Naive B cell (primary cell): ENCODE data around the gene BRPF1. TPM values are rescaled to one million over a fixed set of nuclear protein-coding genes. Genes with fewer than 3 reads are reported as not detected.
A peak's percentile ranks its signal among the peaks of the same experiment; 100 is the strongest.

Experiments
- ATAC-seq, 2 donors: fragments of 150-1000 bp; cut with Tn5 transposase; 2 replicates each; pipeline ENCODE4 v1.10.0; 2021; ENCODE audit warnings: low read depth in 2 of 2, mild to moderate bottlenecking in 2 of 2, moderate library complexity in 2 of 2
- DNase-seq: peaks from one replicate; pipeline ENCODE4 v3.0.0; 2022
- H3K27ac Mint-ChIP-seq, 6 donors: one replicate each; pipeline ENCODE4 v1.8.0; 2020 to 2022; ENCODE audit warnings: mild to moderate bottlenecking in 6 of 6, mixed read lengths in 6 of 6, moderate library complexity in 5 of 6, inconsistent platforms in 2 of 6
- H3K27me3 Mint-ChIP-seq, 3 donors: one replicate each; pipeline ENCODE4 v1.8.0; 2021 to 2022; ENCODE audit warnings: mixed read lengths in 3 of 3, mild to moderate bottlenecking in 1 of 3
- H3K36me3 Mint-ChIP-seq, 2 donors: one replicate each; pipeline ENCODE4 v1.8.0; 2020 to 2022; ENCODE audit warnings: mixed read lengths in 2 of 2, inconsistent platforms in 1 of 2, mild to moderate bottlenecking in 1 of 2
- H3K4me1 Mint-ChIP-seq, 3 donors: one replicate each; pipeline ENCODE4 v1.8.0; 2020 to 2022; ENCODE audit warnings: mixed read lengths in 3 of 3, inconsistent platforms in 1 of 3, mild to moderate bottlenecking in 1 of 3, moderate library complexity in 1 of 3
- H3K4me3 Mint-ChIP-seq, 8 donors: one replicate each; pipeline ENCODE4 v1.8.0; 2020 to 2022; ENCODE audit warnings: mild to moderate bottlenecking in 8 of 8, mixed read lengths in 8 of 8, moderate library complexity in 8 of 8, inconsistent platforms in 2 of 8
- H3K9me3 Mint-ChIP-seq, 7 donors: one replicate each; pipeline ENCODE4 v1.8.0; 2020 to 2022; ENCODE audit warnings: mixed read lengths in 7 of 7, mild to moderate bottlenecking in 5 of 7, inconsistent platforms in 2 of 7, moderate library complexity in 1 of 7
- polyA plus RNA-seq, 6 donors: library from polyadenylated mRNA; unstranded; fragments of 300-500 nt; fragmentation: Illumina TruSeq; gene quantifications; one replicate each; pipeline ENCODE4 v1.2.3, GENCODE V29; 2021; ENCODE audit warnings: low read depth in 6 of 6

The BRPF1 gene
- polyA plus RNA-seq, 6 donors from 2014 or later = 3.0 to 22.0 (median 9.0) TPM

DNA sequence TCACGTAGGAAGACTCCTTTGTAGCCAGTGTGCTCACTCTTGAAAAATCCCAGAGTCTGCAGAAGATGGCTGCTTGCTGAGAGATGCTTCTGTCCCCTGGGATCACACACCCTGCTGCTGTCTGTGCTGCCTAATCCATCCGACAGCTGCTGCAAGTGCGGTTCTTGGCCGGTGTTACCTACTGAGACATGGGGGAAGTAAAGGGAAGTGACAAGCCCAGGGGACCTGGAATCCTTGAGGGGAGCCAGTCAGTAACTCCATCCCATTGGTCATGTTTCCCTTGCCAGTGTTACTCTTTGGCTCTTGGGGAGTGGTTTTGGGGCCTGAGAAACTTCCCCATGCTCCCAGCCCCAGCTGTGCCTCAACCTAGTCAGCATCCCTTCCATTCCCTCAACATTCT, 36.2 kb upstream of the BRPF1 start:
- Mint-ChIP-seq H3K36me3 (peaks cover 31 to 37% of the 10 kb centered on the region in 2 donors), H3K27me3 (no peaks in the 10 kb centered on the region), H3K9me3 (no peaks in the 10 kb centered on the region), H3K4me3 (no peak overlapping the region), H3K4me1 (peaks cover 14 to 28% (median 20%) of the 10 kb centered on the region in 3 donors), H3K27ac (no peak overlapping the region)
- ATAC-seq = no peak
- DNase-seq = no peak

DNA sequence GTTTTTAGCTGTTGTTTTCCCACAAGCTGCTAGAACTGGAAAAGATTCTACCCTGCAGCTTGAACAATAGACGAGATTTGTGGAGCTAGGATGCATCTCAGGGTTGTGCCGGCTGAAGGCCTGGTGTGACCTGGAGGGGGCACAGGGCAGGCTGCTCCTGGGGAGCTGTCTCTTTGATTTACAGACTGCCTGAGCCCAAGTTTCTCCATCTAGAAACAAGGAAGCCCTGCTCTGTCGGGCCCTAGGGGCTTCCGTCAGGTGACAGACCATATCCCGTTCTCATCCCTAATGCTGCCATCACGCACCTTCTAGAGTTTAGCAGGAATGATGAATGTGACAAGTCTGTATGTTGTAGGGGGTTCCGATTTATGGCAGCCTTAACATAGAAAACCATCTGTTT, 35.8 kb upstream of the BRPF1 start:
- no peaks in the 10 kb centered on the region for H3K27me3 Mint-ChIP-seq
- H3K4me3 Mint-ChIP-seq = no peak overlapping the region
- peaks cover 10 to 24% (median 17%) of the 10 kb centered on the region in 3 donors for H3K4me1 Mint-ChIP-seq
- DNase-seq = no peak
- no peaks in the 10 kb centered on the region for H3K9me3 Mint-ChIP-seq
- no peak for ATAC-seq
- peaks cover 32 to 37% of the 10 kb centered on the region in 2 donors for H3K36me3 Mint-ChIP-seq
- no peak overlapping the region for H3K27ac Mint-ChIP-seq

DNA sequence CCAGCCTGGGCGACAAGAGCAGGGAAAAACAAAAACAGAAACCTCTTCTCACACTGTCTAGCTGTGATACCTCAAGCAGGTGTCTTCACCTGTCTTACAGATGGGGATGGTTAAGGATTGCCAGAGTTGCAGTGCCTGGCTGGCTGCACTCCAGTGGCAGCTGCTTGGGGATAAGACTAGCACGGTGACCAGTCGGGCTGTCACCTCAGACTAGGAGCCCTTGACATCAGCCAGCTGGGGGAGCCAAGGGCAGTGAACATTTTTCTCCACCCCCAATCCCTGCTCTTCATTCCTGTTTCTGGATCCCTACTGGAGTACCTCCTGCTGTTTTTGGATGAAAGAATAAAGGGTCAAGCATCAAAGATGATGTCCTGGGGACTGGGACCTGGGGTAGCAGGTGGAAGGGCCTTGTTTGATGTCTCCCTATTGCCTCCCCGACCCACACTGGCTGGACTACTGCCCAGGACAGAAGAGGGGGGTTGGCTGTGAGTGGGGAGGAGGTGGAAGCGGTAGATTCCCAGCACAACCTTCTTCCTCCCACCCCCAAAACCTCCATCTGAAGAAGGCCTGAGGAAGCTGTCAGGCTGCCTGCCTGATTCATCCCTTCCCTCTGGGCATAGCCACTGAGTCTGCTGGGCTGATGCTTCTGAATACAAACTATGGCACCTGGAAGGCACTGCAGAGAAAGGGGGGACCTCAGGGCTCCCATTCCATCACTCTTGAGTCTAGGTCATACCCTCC, 34.9 kb upstream of the BRPF1 start:
- DNase-seq = no peak
- peaks cover 32 to 37% of the 10 kb centered on the region in 2 donors for H3K36me3 Mint-ChIP-seq
- no peak overlapping the region for H3K4me3 Mint-ChIP-seq
- H3K27ac Mint-ChIP-seq = no peak overlapping the region
- peaks cover 2 to 17% (median 8%) of the 10 kb centered on the region in 3 donors for H3K4me1 Mint-ChIP-seq
- H3K27me3 Mint-ChIP-seq = no peaks in the 10 kb centered on the region
- ATAC-seq = no peak
- H3K9me3 Mint-ChIP-seq = no peaks in the 10 kb centered on the region

DNA sequence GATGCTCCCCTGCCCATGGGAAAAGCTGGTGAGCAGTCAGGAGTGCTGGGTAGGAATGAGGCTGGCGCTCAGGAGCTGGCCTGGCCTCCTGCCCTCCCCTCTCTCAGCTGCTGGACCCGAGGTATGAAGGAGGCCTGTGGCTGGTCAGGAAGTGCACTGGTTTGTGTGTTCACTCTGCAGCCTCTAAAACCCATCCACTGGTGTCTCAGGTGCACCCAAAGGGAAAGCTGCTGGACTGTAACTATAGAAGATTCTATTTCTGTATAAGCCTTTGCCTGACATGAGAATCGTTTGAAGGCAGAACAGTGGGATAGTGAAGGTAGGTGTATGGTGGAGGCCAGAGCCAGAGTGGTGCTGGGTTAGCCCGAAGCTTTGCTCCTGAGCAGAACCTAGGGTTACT, 33.6 kb upstream of the BRPF1 start:
- H3K27ac Mint-ChIP-seq = no peak overlapping the region
- H3K4me1 Mint-ChIP-seq = peaks cover under 1 to 15% (median 6%) of the 10 kb centered on the region in 3 donors
- no peak for ATAC-seq
- H3K36me3 Mint-ChIP-seq = peaks cover 32 to 47% of the 10 kb centered on the region in 2 donors
- peaks cover 0 to 3% (median 0%) of the 10 kb centered on the region in 3 donors for H3K27me3 Mint-ChIP-seq
- DNase-seq = no peak
- no peak overlapping the region for H3K4me3 Mint-ChIP-seq
- H3K9me3 Mint-ChIP-seq = no peaks in the 10 kb centered on the region

DNA sequence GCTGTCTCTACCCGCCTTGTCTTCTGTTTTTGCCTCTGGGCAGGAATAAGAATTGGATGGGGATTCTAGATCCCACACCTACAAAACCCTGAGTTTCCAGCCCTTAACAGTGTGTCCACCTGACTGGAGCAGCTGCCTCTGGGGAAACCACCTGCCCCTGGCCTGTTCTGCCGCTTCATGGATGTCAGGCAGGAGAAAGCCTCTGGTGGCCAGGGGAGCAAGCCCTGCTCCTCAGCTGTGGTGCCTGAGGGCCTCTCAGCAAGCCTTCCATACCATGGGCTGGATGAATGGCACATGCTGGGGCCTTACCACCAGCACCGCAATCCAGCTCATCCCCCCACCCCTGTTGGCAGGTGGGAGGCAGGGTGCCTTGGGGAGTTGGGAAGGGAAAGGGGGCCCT, 33.2 kb upstream of the BRPF1 start:
- ATAC-seq (no peak), DNase-seq (no peak)
- H3K4me3 Mint-ChIP-seq = no peak overlapping the region
- peaks cover 35 to 47% of the 10 kb centered on the region in 2 donors for H3K36me3 Mint-ChIP-seq
- peaks cover 0 to 5% (median 0%) of the 10 kb centered on the region in 3 donors for H3K27me3 Mint-ChIP-seq
- H3K9me3 Mint-ChIP-seq = no peaks in the 10 kb centered on the region
- peaks cover 4 to 17% (median 6%) of the 10 kb centered on the region in 3 donors for H3K4me1 Mint-ChIP-seq
- H3K27ac Mint-ChIP-seq = no peak overlapping the region

DNA sequence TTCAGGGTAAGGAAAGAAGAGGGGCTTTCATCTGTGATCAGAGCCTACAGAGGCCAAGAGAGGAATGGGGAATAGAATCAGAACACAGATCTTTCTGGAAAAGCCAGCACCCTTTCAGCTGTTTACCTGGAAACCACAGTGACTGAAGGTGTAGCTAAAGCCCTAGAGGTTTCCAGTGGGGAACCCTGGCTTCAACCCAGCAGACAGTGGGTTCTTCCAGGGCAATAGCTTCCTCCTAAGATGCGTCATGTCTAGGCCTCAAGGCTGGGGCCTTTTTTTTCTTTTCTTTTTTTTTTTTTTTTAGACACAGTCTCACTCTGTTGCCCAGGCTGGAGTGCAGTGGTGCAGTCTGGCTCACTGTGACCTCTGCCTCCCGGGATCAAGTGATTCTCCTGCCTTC, 31.0 kb upstream of the BRPF1 start:
- Mint-ChIP-seq H3K9me3 (no peaks in the 10 kb centered on the region), H3K27ac (no peak overlapping the region), H3K4me1 (peaks cover 15 to 31% (median 19%) of the 10 kb centered on the region in 3 donors), H3K27me3 (peaks cover 0 to 21% (median 10%) of the 10 kb centered on the region in 3 donors), H3K4me3 (no peak overlapping the region), H3K36me3 (peaks cover 22 to 37% of the 10 kb centered on the region in 2 donors)
- DNase-seq (no peak), ATAC-seq (no peak)

DNA sequence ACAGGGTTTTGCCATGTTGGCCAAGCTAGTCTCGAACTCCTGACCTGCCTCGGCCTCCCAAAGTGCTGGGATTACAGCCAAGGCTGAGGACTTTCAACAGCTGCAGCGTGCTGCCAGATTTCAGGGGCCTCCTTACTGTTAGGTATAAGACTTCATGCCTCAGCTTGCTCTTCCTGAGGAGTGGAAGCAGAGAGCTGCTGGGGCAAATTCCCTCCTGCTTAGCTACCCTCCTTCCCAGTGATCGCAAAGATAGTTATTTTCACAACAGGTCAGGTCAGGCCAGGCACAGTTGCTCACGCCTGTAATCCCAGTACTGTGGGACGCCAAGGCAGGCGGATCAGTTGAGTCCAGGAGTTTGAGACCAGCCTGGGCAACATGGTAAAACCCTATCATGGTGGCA, 30.5 kb upstream of the BRPF1 start:
- peak overlapping the region in 1 of 6 donors; percentile 47 for H3K27ac Mint-ChIP-seq
- H3K4me3 Mint-ChIP-seq = no peak overlapping the region
- peaks cover 0 to 25% (median 14%) of the 10 kb centered on the region in 3 donors for H3K27me3 Mint-ChIP-seq
- ATAC-seq = no peak
- DNase-seq = no peak
- no peaks in the 10 kb centered on the region for H3K9me3 Mint-ChIP-seq
- H3K36me3 Mint-ChIP-seq = peaks cover 22 to 39% of the 10 kb centered on the region in 2 donors
- peaks cover 17 to 31% (median 20%) of the 10 kb centered on the region in 3 donors for H3K4me1 Mint-ChIP-seq

DNA sequence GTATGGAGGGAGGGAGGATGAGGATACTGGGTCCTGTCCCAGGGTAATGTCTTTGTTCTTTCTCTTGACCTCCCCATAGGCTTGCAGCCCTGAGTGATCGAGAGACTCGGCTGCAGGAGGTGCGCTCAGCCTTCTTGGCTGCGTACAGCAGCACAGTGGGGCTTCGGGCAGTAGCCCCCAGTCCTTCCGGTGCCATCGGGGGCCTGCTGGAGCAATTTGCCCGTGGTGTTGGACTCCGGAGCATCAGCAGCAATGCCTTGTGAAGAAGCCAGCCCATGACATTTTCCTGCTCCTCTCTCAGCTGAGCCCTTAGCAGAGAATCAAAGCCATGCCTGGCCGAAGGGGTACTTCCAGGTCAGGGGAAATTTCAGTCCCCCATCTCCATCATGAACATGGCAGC, 29.8 kb upstream of the BRPF1 start:
- H3K27ac Mint-ChIP-seq = no peak overlapping the region
- peaks cover 17 to 31% (median 20%) of the 10 kb centered on the region in 3 donors for H3K4me1 Mint-ChIP-seq
- H3K9me3 Mint-ChIP-seq = peaks cover 0 to 6% (median 0%) of the 10 kb centered on the region in 7 donors
- peaks cover 5 to 32% (median 21%) of the 10 kb centered on the region in 3 donors for H3K27me3 Mint-ChIP-seq
- no peak for ATAC-seq
- H3K4me3 Mint-ChIP-seq = no peak overlapping the region
- H3K36me3 Mint-ChIP-seq = peaks cover 29 to 46% of the 10 kb centered on the region in 2 donors
- DNase-seq = no peak

DNA sequence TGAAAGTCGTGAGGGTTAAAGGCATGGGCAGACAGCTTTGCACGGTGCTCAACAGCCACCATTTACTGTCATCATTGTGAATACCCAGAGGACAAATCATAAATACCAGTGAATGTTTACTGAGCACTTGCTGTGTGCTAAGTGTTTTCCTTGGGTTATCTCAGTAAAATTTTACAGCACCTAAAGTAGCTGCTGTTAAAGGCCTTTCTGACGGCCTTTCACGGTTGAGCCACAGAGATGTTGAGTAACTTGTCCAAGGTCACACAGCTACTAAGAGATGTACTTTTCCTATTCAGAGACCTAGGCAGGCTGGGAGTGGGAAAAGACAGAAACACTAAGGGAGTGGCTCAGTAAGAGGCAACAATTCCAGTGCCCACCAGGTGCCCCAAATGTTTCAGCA, 28.3 kb upstream of the BRPF1 start:
- H3K4me1 Mint-ChIP-seq = peaks cover 17 to 27% (median 20%) of the 10 kb centered on the region in 3 donors
- H3K9me3 Mint-ChIP-seq = peaks cover 0 to 6% (median 0%) of the 10 kb centered on the region in 7 donors
- H3K4me3 Mint-ChIP-seq = peak overlapping the region in 4 of 8 donors; percentile 23 to 81 (median 58)
- H3K36me3 Mint-ChIP-seq = peaks cover 21 to 38% of the 10 kb centered on the region in 2 donors
- H3K27me3 Mint-ChIP-seq = peaks cover 8 to 34% (median 23%) of the 10 kb centered on the region in 3 donors
- ATAC-seq (no peak), DNase-seq (no peak)
- H3K27ac Mint-ChIP-seq = peak overlapping the region in 1 of 6 donors; percentile 81

DNA sequence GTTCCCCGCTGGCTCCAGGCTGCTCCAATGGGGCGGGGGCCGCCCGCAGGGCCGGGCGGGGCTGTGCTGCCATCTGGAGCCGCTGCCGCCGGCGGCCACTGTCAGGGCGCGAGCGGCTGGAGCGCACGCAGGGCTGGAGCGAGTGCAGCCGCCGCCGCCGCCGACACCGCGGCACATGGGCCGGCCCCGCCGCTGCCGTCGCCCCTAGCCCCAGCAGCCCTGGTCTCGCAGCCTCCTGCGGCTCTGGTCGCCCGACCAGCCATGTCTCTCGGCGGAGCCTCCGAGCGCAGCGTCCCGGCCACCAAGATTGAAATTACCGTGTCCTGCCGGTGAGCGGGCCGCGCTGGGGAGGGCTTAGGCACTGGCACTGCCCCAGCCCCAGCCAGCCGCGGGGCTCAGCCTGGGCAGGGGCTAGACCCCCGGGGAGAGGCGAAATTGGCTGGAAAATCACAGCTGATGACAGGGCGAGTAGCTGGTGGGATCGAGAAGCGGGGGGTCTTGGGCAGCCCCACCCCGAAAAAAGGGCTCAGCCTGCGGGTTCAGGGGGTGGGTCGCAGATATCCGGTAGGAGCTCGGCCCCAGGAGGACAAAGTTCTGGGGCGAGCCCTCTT, 27.7 kb upstream of the BRPF1 start, which contains the start of gene CPNE9:
Gene CPNE9 (plus strand): TSS at position 98 of the 611 bp plus-strand sequence. CDS start 164 bp downstream, at position 262.
- peak within 1 kb of the TSS in 7 of 8 donors; percentile 43 to 86 (median 66) for H3K4me3 Mint-ChIP-seq
- H3K36me3 Mint-ChIP-seq = peaks cover 21 to 38% of the 10 kb centered on the region in 2 donors
- peaks cover 0 to 6% (median 0%) of the 10 kb centered on the region in 7 donors for H3K9me3 Mint-ChIP-seq
- DNase-seq (no peak), ATAC-seq (peak; percentile 39 to 51)
- H3K27ac Mint-ChIP-seq = peak within 1 kb of the TSS in 1 of 6 donors; percentile 81
- peaks cover 8 to 34% (median 23%) of the 10 kb centered on the region in 3 donors for H3K27me3 Mint-ChIP-seq
- H3K4me1 Mint-ChIP-seq = peaks cover 17 to 27% (median 20%) of the 10 kb centered on the region in 3 donors

DNA sequence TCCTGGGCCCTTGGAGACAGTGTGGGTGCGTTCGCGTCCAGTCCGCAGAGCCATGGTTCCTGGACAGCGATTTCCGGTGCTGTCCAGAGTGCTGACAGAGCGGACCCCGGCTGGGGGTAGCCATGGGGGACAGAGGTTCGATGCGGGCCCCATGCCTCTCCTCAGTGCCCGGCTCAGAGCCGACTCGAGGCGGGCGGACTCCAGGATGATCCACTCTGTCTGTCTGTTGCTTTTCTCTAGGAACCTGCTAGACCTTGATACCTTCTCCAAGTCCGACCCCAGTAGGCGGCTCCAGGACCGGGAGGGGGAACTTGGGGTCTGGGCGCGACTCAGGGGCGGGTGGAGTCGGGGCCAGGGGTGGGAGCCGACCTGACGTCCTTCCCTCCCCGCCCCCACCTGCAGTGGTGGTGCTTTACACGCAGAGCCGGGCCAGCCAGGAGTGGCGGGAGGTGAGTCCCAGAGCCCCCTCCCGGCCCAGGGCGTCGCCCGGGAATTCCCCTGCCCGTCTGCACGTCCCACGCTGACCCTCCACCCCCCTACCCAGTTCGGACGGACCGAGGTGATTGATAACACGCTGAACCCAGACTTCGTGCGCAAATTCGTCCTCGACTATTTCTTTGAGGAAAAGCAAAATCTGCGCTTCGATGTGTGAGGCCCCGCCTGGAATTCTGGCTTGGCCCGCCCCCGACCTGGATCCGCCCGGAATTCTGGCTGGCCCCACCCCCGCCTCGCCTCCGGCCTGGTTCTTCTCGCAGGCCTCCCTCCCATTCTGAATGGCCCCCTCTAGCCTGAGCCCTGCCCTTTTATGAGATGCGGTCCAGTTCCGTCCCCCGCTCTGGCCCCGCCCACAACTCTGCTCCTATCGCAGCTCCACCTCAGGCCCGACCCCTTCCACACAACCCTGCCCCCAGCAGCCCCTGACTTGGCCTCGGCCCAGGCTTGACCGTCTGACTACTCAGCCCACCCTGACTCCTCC, 26.9 kb upstream of the BRPF1 start:
- Mint-ChIP-seq H3K27ac (no peak overlapping the region), H3K4me1 (peaks cover 17 to 25% (median 20%) of the 10 kb centered on the region in 3 donors), H3K9me3 (peaks cover 0 to 6% (median 0%) of the 10 kb centered on the region in 7 donors), H3K4me3 (peak overlapping the region in 7 of 8 donors; percentile 58 to 86 (median 66)), H3K36me3 (peaks cover 19 to 33% of the 10 kb centered on the region in 2 donors), H3K27me3 (peaks cover 8 to 34% (median 23%) of the 10 kb centered on the region in 3 donors)
- DNase-seq = no peak
- ATAC-seq = peak; percentile 37 to 40

DNA sequence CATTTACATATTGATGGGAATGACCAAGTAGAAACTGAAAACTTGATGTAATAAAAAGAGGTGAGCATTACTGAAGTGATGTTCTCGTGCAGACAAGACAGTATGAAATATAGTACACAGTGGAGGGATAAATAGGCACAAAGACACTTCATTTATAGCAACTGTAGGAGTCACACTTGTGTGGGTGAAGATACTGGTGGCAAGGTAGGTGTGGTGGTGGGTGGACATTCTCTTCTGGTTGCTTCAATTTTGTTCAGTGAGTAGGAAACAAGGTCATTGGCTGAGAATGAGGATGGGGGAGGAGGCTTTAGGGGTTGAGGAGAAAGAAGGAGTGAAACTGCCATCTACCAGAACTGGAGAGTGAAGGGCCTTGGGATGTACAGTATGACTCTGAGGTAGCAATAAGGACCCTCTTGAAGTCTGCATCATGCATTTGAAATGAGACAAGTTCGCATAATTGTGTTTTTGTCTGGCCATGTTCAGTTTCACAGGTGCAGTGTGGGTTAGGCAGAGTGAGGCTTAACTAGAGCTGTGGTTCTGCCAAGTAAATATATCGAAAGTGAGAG, 21.3 kb upstream of the BRPF1 start:
- H3K27me3 Mint-ChIP-seq = peaks cover 8 to 39% (median 32%) of the 10 kb centered on the region in 3 donors
- no peak overlapping the region for H3K27ac Mint-ChIP-seq
- no peak overlapping the region for H3K4me3 Mint-ChIP-seq
- H3K36me3 Mint-ChIP-seq = peaks cover 7 to 11% of the 10 kb centered on the region in 2 donors
- ATAC-seq = no peak
- DNase-seq = no peak
- H3K4me1 Mint-ChIP-seq = peaks cover 3 to 6% (median 4%) of the 10 kb centered on the region in 3 donors
- H3K9me3 Mint-ChIP-seq = peaks cover 0 to 6% (median 0%) of the 10 kb centered on the region in 7 donors
